Raji (cell line): ENCODE measurements around the gene IGSF1.

Experiments
- POLR2A ChIP-seq: IDR thresholded peaks from 2 replicates; pipeline ENCODE4 v1.6.1; 2011; ENCODE audit warnings: low read depth, low read length, control low read depth; ENCODE audit not compliant: insufficient read depth

The IGSF1 gene, protein sequence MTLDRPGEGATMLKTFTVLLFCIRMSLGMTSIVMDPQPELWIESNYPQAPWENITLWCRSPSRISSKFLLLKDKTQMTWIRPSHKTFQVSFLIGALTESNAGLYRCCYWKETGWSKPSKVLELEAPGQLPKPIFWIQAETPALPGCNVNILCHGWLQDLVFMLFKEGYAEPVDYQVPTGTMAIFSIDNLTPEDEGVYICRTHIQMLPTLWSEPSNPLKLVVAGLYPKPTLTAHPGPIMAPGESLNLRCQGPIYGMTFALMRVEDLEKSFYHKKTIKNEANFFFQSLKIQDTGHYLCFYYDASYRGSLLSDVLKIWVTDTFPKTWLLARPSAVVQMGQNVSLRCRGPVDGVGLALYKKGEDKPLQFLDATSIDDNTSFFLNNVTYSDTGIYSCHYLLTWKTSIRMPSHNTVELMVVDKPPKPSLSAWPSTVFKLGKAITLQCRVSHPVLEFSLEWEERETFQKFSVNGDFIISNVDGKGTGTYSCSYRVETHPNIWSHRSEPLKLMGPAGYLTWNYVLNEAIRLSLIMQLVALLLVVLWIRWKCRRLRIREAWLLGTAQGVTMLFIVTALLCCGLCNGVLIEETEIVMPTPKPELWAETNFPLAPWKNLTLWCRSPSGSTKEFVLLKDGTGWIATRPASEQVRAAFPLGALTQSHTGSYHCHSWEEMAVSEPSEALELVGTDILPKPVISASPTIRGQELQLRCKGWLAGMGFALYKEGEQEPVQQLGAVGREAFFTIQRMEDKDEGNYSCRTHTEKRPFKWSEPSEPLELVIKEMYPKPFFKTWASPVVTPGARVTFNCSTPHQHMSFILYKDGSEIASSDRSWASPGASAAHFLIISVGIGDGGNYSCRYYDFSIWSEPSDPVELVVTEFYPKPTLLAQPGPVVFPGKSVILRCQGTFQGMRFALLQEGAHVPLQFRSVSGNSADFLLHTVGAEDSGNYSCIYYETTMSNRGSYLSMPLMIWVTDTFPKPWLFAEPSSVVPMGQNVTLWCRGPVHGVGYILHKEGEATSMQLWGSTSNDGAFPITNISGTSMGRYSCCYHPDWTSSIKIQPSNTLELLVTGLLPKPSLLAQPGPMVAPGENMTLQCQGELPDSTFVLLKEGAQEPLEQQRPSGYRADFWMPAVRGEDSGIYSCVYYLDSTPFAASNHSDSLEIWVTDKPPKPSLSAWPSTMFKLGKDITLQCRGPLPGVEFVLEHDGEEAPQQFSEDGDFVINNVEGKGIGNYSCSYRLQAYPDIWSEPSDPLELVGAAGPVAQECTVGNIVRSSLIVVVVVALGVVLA (N-terminal part only)

DNA sequence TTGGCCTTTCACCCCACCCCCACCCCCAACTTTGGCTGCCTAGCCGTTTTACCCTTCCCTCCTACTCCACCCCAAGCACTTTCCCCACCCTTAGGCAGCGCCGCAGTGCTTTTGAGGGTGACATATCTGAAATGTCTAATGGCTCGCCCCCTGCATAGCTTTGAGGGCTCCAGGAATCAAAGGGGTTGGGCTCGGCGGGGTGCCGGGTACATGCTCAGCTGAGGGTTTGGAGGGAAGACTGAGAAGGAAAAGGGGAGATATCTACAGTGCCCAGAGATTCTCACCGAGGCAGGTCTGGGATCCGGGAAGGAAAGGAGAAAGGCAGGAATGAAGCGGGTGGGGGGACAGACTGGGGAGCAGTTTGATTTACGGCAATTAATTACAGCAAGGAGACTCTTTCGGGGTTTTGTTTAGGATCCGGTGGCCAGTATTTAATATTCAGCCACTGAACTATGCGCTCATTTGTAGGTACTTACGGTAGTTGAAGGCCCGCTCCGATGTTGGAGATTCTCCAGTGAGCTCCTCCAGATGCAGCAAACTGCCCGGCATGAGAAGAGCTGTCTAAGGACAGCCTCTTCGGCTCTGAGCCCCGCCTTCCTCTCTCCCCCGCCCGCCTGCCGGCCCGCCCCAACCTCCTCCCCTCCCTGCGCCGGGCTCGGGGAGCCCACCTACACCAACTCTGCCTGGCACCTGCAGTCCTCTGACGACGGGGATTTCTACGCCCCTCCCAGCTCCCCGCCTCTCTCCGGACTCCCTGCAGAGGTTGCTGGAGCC lies at the start of gene IGSF1:
TSS of gene IGSF1 (minus strand) at position 569 of the 774 bp plus-strand sequence. CDS start 2,632 bp downstream, outside the sequence.
- no peak for TF ChIP-seq POLR2A

DNA sequence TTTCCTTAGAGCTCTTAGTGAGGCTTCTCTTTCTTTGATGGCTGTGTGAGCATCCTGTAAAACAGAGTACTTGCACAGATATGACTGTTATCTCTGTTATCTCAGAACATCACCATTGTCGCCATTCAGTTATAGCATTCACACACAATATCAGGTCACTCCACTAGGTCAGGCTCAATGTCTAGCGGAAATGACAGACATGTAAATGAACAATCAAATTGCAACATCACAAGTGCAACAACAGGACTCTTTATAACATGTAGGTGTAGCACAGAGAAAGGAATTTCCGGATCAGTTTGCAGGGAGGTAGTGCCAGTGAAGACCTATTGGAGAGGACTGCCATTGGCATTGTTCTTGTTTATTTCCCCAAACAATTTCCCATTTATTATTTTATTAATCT lies 43.2 kb upstream of the IGSF1 start:
- TF ChIP-seq POLR2A, result no peak

DNA sequence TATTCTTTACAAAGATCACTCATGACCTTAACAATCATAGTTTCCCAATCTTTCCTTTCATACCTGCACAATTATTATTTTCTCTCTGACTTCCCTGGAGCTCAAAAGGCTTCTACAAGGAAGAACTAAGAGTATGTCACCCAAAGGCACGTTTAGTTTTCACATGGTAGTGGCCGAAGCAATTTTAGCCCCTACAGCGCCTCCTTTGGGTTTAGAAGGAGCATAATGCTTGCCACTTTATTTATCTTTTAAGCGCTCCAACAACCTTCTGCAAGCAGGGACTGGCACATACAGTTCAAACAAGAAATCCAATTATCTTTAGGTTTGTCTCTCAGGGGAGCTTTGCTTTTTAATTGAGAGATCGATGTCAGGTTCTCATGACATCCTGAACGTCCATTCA lies 42.0 kb upstream of the IGSF1 start:
- no peak for TF ChIP-seq POLR2A

DNA sequence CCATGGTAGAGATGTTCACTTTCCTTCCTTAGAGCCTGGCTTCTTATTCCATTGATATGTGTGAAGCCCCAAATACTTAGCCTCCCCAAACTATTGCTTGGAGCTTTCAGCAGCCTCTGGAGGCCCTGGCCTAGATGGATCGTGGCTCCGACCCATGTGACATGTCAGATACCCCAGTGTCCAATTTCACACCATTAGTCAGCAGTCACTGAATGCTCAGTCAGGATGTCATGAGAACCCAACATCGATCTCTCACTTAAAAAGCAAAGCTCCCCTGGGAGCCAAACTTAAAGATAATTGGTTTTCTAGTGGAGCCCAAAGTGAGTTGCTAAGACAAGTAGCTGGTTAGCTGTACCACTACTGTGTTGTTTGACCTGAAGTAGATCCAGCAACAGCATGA lies 41.6 kb upstream of the IGSF1 start:
- no peak for TF ChIP-seq POLR2A

DNA sequence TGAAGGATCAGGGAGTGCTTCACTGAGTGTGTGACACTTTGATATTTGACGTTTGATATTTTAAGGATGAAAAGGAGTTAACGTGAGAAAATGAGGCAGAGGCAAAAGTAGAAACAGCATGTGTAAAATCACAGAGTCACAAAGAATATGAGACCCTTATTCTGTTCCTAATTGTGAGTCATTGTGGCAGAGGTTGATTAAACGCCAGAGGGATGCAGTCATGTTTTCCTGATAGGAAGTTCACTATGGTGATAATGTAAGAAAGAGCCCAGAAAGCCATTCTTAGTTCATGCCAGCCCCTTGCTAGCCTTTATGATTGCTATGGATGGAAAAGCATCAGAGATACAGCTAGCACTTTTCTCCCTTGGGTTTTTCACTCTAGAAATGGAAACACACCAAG lies 33.5 kb upstream of the IGSF1 start:
- no peak for TF ChIP-seq POLR2A

DNA sequence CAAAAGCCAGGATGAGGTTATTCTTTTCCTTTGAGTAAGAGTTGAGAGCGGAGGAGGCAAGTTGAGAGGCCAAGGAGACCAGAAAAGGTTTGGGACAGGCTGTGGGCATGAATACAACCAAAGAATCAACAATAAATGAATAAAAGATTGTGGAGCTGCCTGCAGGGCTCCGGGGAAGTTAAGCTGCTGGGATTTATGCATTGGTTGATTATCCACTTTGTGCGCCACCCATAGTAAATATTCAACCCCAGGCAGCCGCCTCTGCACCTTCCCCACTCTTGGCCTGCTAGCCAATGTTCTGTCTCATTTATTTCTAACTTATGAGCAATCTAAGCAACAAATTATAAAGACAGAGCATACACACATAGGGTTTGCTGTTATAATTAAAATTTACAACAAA lies 28.2 kb upstream of the IGSF1 start:
- TF ChIP-seq POLR2A, result no peak

DNA sequence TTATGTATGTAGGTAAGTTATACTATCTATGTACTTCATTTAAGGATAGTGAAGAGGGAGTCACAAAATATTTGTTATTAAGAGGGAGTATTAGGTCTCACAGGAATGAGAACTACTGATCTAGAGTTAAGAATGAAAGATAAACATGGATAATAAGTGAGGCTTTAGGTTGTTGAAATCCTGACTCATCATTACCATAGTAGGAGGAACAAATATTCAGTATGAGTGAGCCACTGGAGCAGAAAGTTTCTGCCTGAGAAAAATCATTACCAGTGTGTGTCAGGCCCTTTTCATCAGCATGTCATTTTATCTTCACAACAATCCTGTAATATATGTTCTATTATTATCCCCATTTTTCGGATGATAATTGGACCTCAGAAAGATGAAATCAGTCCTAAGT lies 27.2 kb upstream of the IGSF1 start:
- TF ChIP-seq POLR2A, result no peak

DNA sequence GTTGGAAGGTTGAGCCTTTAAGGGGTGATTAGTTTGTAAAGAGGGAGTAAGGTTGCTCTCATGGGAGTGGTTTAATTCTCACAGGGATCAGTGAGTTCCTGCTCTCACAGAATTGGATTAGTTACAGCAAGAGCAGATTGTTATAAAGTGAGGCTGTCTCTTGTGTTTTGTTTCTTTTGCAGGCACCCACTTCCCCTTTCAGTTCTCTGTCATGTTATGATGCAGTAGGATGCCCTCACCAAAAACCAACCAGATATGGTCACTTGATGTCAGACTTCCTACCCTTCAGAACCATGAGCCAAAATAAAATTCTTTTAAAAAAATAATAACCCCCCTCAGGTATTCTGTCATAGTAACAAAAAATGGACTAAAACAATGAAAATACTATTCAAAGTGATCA lies 19.9 kb upstream of the IGSF1 start:
- TF ChIP-seq POLR2A, result no peak

DNA sequence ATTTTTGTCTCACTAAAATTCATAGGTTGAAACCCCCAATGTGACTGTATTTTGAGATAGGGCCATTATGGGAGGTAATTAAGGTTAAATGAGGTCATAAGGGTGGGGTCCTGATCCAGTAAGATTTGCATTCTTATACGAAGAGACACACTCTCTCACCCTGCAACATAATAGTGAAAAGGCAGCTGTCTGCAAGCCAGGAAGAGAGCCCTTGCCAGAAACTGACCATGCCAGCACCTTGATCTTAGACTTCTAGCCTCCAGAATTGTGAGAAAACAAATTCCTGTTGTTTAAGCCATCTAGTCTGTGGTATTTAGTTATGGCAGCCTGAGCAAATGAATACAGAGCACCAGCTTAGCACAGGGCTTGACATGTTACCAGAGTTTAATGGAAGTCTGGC lies 17.5 kb upstream of the IGSF1 start:
- no peak for TF ChIP-seq POLR2A

DNA sequence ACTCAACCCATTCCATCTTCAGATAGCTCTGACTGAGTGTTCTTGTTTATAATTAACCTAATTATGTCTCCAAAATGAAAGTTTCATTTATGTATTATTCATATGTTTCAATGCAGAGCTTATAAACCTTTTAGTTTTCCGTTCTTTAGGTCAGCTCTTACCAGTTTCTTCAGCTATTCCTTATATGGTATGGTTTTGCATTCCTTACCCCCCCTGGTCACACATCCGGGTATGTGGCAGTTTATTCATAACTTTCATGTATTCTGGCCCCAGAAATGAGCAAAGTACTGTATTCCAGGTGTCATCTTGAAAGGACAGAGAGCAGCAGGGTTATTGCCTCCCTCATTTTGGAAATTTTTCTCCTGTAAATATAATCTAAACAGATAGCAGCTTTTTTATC lies 16.8 kb upstream of the IGSF1 start:
- TF ChIP-seq POLR2A, result no peak

DNA sequence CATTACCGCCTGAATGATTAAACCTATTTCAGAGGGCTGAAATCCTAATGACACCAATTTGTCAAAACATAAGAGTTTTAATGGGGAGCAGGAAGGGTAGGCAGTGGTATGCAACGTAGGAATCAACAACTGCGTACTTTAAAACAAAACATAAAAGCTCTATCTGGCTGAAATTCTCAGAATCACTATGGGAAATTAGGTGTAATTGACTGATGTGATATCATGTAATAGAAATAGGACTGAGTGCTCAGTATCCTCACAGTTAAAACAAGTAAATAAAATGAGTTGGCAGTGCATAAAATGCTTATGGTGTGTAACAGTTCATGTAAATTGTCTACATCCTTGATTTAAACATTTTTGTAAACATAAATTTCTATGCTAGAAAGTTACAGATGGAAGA lies 13.6 kb upstream of the IGSF1 start:
- no peak for TF ChIP-seq POLR2A

DNA sequence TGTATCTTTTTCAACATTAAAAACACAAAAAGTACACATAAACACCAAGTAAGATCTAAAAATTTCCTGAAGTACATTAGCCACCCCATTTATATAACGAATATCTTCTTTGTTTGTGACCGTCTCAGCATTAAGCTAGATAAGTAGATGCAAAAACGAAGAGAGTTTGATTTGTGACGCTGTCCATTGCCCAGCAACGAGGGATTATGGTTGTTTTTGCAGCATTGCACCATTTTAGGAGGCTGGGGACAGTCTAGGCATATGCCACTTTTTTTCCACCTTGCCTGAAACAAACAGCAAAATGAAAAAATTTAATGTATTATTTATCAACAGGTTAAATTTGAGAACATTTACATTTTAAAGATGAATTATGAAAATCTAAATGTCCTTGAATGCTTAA lies 12.0 kb upstream of the IGSF1 start:
- TF ChIP-seq POLR2A, result no peak

DNA sequence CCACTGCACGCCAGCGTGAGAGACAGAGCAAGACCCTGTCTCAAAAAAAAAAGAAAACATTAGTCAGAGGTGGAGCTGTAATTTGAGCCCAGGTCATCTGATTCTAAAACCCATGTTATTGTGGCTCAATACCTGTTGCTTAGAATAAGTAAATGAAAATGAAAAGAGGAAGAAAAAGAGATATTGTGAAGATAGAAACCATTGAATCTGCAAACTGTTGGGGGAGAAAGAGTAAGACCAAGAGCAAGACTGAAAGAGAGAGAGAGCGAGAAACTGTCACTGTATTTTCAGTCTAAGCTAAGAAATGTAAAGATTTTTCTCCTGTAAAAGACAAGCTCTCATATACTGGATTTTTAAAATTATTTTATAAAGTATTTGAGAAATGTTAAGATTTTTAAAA lies 9.7 kb upstream of the IGSF1 start:
- no peak for TF ChIP-seq POLR2A

DNA sequence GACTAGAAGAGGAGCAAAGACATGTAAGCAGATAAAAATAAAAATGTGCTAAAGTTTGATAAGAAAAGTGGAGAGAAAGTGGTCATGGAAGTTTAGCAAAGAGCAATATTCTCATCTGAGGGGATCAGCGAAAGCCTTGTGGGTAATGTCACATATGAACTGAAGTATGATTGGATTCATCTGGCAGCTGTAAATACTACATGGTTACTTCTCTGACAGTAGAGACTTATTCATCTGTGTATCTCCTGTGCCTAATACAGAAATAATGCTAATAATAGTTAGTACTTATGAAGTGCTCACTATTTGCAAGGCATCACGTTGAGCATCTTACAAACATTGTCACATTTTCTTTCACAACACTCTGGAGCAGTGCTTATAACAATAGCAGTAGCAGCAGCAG lies 8.9 kb upstream of the IGSF1 start:
- TF ChIP-seq POLR2A, result no peak

DNA sequence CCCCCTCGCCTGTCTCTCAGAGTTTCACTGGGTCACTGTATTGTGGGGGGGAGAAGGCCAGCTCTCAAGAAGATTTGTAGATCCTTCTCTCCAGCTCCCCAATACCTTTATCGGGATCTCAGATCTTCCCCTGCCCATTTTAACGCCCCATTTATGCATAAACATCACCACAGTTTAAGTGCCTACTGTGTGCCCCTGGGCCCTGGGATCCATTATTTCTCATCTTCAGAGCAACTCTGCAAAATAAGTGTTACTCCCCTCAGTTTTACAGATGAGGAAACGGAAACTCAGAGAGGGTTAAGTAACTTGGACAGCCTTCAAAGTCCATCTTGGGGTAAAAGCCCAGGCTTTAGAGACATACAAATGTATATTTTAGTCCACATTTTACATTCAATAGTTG lies 421 bp upstream of the IGSF1 start:
- no peak for TF ChIP-seq POLR2A
